ENCODE results near the gene ZIC1.

DNA sequence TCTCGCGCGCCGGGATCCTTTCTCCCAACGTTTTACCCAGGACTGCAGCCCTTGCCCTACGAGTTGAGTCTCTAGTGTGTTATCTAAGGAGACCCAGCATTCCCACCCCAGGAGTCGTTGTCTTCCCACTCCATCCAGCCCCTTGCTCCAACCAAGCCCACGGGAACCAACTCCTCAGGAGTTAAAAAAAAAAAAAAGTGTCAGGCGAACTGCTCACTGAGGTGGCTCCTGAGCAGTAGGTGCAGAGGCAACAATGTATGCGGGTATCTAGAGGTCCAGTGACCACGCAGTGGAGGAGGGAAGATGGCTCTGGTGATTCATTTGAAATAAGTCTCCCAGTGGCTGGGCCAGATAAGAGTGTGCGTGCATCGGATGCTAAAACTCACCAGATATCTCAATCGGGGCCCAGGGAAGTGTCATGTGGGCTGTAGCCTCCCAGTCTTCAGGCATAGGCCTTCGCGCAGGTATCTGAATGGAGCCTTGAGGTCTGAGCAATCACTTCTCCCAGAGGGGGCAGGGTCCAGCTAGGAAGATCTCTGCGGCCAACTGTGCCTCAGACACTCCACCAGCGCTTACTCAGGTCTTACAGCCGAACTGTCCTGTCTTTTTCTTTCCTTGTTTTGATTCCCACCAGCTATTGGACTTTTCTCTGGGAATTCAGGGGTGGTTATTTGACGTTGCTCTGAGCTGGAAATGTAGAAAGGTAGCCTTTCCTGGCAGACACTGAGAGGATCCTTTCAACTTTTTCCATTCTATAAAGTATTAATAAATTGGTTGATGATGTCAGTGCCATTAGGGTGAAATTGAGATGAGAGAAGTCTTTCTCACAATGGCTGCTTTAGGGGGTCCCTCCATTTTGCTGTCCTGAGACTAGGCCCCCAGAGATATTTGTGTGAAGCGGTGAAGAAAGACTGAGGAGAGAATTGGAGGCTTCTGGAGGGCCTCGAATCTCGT is 23.8 kb upstream of the ZIC1 start:
- TF ChIP-seq GATA2 (IDR thresholded peaks at IDR 0.05; ENCODE audit: low read depth, low read length) = no peak
- no peak for TF ChIP-seq GATA3 (IDR thresholded peaks at IDR 0.05; ENCODE audit: low read depth, low read length)
